GM12891 (cell line): ENCODE data around the gene IL1A.

ENCODE experiments used
- PAX5 ChIP-seq: IDR thresholded peaks from 2 replicates; pipeline ENCODE4 v1.6.1; 2011; ENCODE audit warnings: low read length, moderate library complexity, mild to moderate bottlenecking; ENCODE audit not compliant: insufficient read depth, severe bottlenecking
- POLR2A ChIP-seq: IDR thresholded peaks from 2 replicates; pipeline ENCODE4 v1.6.1; 2011; ENCODE audit warnings: low read depth, low read length, control low read depth
- POLR2AphosphoS5 ChIP-seq: IDR thresholded peaks from 2 replicates; pipeline ENCODE4 v1.6.1; 2011; ENCODE audit warnings: low read depth, low read length, control low read depth
- POU2F2 ChIP-seq: IDR thresholded peaks from 2 replicates; pipeline ENCODE4 v1.6.1; 2011; ENCODE audit warnings: low read depth, mild to moderate bottlenecking, control low read depth, low read length, moderate library complexity
- SPI1 ChIP-seq: IDR thresholded peaks from 2 replicates; pipeline ENCODE4 v1.6.1; 2011; ENCODE audit warnings: low read depth, low read length, control low read depth
- TAF1 ChIP-seq: IDR thresholded peaks from 2 replicates; pipeline ENCODE4 v1.6.1; 2011; ENCODE audit warnings: low read depth, low read length, control low read depth

DNA sequence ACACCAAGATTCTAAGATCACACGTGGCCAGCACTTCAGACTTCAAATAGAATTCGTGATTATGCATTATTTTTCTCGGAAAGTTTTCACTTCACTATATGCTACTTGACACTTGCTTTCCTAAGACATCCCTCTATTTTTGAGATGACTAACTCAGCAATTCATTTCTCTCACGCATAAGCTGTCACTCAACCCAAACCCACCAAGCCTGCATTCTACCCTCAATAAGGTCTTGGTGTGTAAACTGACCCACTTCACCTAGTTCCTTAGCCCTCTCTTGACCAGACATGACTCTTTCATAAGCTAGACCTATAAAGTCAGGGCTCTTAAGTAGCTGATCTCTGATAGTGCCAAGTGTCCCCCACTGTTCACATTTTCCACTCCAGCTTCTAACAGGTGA is 31.6 kb downstream of the IL1A start:
- no peak for TF ChIP-seq TAF1
- TF ChIP-seq POLR2AphosphoS5 = no peak
- TF ChIP-seq POLR2A = no peak
- TF ChIP-seq PAX5 = no peak
- no peak for TF ChIP-seq SPI1
- TF ChIP-seq POU2F2 = no peak
